ENCODE data around the gene SMG6.

- TF ChIP-seq CTCF (IDR thresholded peaks at IDR 0.05; ENCODE audit: low read depth, low read length) (no peak), EZH2phosphoT487 (IDR thresholded peaks at IDR 0.05; ENCODE audit: low read depth) (no peak)
Observed at GRCh38 chr17:2250140-2251095, 53.2 kb downstream of the SMG6 start.
